AG04450 (cell line): ENCODE measurements around the gene ZFP36L1. TPM values are rescaled to one million over a fixed set of nuclear protein-coding genes. Genes with fewer than 3 reads are reported as not detected.

Experiments used
- CTCF ChIA-PET: fragments of 300-600, 350-600 bp; formaldehyde crosslinking; extraction: SDS; loops from one replicate; lab custom pipeline; 2022; ENCODE audit warnings: antibody characterized with exemption, inconsistent platforms; lab: Charles Lee
- POLR2A ChIA-PET: fragments of 350-600 bp; formaldehyde crosslinking; extraction: SDS; loops from one replicate; lab custom pipeline; 2021; ENCODE audit warnings: antibody characterized with exemption, inconsistent platforms; lab: Yijun Ruan, JAX
- DNase-seq: peaks from one replicate; pipeline ENCODE4 v3.0.0-alpha.2; 2011; ENCODE audit warnings: low read depth, low spot score
- H3K27ac ChIP-seq: one replicate; pipeline ENCODE4 v1.5.1; 2012; ENCODE audit warnings: low read depth, low read length, control low read depth
- H3K27me3 ChIP-seq: one replicate; pipeline ENCODE4 v1.6.0; 2012; ENCODE audit warnings: low read length; ENCODE audit not compliant: control insufficient read depth, insufficient read depth
- H3K4me3 ChIP-seq: 2 replicates; pipeline ENCODE4 v1.5.1; 2011; ENCODE audit warnings: mild to moderate bottlenecking, low read depth, low read length, control low read depth
- H3K9me3 ChIP-seq: 2 replicates; pipeline ENCODE4 v1.5.1; 2012; ENCODE audit warnings: low read length; ENCODE audit not compliant: control insufficient read depth, insufficient read depth
- CTCF ChIP-seq: IDR thresholded peaks from 2 replicates; pipeline ENCODE4 v1.5.1; 2011; ENCODE audit warnings: low read depth, low read length, control low read depth, inconsistent platforms
- polyA plus RNA-seq: library from polyadenylated mRNA; depleted of rRNA; stranded (reverse); fragments of >200 nt; gene quantifications from 2 replicates; pipeline ENCODE4 v1.2.3, GENCODE V29; 2011

ZFP36L1 gene
- polyA plus RNA-seq, 1 experiment: 54.4 TPM

DNA sequence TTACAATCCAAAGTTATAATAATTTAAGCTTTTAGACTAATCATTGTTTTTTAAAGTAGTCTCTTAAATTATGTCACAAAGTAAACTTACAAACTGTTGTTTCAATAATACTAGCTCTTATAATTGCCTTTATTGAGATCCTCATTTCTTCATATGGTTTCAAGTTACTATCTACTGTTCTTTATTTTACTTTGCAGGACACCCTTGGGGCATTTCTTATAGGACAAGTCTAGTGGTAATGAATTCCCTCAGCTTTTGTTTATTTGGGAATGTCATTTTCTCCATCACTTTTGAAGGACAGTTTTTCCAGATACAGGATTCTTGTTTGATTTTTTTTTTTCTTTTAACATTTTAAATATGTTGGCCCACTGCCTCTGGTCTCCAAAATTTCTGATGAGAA lies 8.1 kb upstream of the ZFP36L1 start:
- DNase-seq: no peak
- POLR2A ChIA-PET: no interaction called here
- Histone ChIP-seq H3K9me3 (peaks cover 7% of the 10 kb centered on the region), H3K27me3 (no peaks in the 10 kb centered on the region), H3K27ac (no peak overlapping the region), H3K4me3 (no peak overlapping the region)
- CTCF ChIA-PET: interaction anchor here (0.7 kb wide), 1 partner anchor 229 kb away, joined by 4 read pairs; no protein-coding TSS in a partner anchor
- no peak for TF ChIP-seq CTCF

DNA sequence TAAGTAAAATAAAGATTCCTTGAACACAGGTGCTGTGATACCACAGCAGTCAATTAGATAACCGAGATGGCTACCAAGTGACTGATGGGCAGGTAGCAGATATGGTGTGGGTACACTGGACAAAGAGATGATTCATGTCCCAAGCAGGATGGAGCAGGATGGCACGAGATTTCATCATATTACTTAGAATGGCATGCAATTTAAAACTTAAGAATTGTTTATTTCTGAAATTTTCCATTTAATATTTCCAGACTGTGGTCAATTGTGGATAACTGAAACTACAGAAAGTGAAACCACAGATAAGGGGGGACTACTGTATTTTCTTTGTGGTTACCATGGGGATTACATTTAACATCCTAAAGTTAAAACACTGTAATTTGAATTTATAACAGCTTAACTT lies 7.5 kb upstream of the ZFP36L1 start:
- Histone ChIP-seq H3K4me3 (no peak overlapping the region), H3K27ac (no peak overlapping the region), H3K9me3 (peaks cover 7% of the 10 kb centered on the region), H3K27me3 (no peaks in the 10 kb centered on the region)
- POLR2A ChIA-PET: no interaction called here
- no peak for TF ChIP-seq CTCF
- no peak for DNase-seq
- CTCF ChIA-PET: interaction anchor here (0.7 kb wide), 1 partner anchor 228 kb away, joined by 4 read pairs; no protein-coding TSS in a partner anchor

DNA sequence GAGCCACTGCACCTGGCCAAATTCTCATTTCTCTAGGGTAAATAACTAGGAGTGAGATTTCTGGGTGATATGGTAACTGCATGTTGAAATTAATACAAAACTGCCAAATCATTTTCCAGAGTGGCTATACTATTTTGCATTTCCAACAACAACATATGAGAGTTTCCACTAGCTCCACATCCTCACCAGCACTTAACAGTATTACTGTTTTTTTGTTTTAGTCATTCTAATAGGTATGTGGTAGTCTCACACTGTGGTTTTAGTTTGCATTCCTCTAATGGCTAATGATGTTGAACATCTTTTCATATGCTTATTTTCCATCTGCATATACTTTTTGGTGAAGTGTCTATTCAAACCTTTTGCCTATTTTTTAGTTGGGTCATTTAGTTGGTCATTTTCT lies 5.8 kb upstream of the ZFP36L1 start:
- CTCF ChIA-PET: no interaction called here
- no peak for DNase-seq

DNA sequence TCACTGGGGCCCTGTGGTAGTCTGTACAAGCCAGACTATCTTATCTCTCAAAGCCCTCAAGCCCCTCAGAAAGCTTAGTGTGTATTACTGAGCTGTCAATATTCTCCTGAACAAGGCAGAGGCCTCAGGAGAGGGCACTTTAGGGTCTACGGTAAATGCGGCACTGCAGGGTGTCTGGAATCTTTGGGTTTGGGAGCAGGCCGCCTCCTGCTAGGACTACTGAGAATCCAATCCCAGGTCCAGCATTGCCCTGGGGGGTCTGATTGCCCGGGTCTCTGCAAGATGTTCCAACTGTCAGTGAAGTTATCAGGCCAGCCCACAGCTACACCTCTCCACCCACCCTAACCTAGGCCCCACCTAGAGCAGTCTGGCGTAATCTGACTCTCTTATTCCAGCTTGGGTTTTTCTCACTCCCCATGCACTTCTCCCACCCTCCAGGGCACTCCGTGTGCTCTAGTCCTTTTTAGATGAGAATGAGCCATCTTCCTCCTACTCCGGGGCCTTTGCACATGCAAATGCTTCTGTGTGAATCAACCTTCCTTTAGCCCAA lies 4.3 kb upstream of the ZFP36L1 start:
- Histone ChIP-seq H3K27me3 (no peaks in the 10 kb centered on the region), H3K9me3 (peaks cover 2% of the 10 kb centered on the region; the same call in 1 of the 2 replicates), H3K4me3 (no peak overlapping the region), H3K27ac (peak overlapping the region; percentile 100)
- no peak for DNase-seq
- ChIA-PET CTCF (interaction anchor here (1.2 kb wide), 2 partner anchors 10 to 16 kb away, joined by 3 read pairs; no protein-coding TSS in a partner anchor), POLR2A (interaction anchor here (0.9 to 3.2 kb wide), 2 partner anchors 10 to 17 kb away, joined by 3 to 34 read pairs; no protein-coding TSS in a partner anchor)
- no peak for TF ChIP-seq CTCF

More for the DNA sequence above, 5.8 kb upstream of the ZFP36L1 start:
- no peak for TF ChIP-seq CTCF
- peaks cover 5% of the 10 kb centered on the region; the same call in 1 of the 2 replicates for H3K9me3 ChIP-seq
- no peaks in the 10 kb centered on the region for H3K27me3 ChIP-seq
- H3K4me3 ChIP-seq: no peak overlapping the region
- POLR2A ChIA-PET: no interaction called here
- no peak overlapping the region for H3K27ac ChIP-seq

DNA sequence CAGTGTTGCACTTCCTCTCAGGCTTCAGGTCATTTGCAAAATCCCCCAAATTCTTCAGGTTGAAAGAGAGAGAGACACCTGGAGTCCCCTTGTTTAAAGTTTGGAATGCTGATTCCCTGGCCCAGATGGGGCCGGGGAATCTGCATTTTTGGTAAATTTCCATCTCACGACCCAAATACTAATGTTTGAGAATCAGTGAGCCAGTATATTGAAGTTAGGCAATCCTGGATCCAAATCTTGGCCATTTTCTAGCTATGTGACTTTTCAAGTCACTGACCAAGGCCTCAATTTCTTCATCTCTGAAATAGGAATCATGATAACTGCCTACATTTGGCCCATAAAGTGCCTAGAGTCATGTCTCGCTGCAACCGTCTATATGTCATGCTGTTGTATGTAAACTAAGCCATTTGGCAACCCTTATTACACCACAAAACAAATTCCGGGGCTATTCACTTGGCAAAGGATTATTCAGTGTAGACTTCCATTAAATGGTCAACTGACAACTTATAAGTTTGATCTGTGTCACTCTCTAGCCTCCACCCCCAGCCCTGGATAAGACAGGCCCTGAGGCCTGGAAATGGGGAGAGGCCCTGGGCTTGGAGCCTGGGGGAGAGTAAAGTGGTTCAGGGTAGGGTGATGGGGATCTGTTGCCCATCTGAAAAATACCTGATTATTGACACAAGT lies 3.7 kb upstream of the ZFP36L1 start:
- POLR2A ChIA-PET: interaction anchor here (0.9 to 3.2 kb wide), 4 partner anchors 9 to 19 kb away, joined by 3 to 37 read pairs (median 22); no protein-coding TSS in a partner anchor
- Histone ChIP-seq H3K9me3 (peaks cover 2% of the 10 kb centered on the region; the same call in 1 of the 2 replicates), H3K4me3 (peak overlapping the region; percentile 100), H3K27ac (peak overlapping the region; percentile 100), H3K27me3 (no peaks in the 10 kb centered on the region)
- no peak for DNase-seq
- TF ChIP-seq CTCF: no peak
- CTCF ChIA-PET: interaction anchor here (0.6 to 1.5 kb wide), 4 partner anchors 10 to 944 kb away, joined by 3 read pairs; no protein-coding TSS in a partner anchor
